ENCODE results near the gene BEX1.

- TF ChIP-seq BHLHE40 (IDR thresholded peaks at IDR 0.05; ENCODE audit: borderline replicate concordance), result no peak
- TF ChIP-seq HDGF (IDR thresholded peaks at IDR 0.05; ENCODE audit: borderline replicate concordance), result no peak
- no peak for TF ChIP-seq ELF4 (IDR thresholded peaks at IDR 0.05)
- TF ChIP-seq ZNF384 (IDR thresholded peaks at IDR 0.05), result no peak
- no peak for TF ChIP-seq SUZ12 (IDR thresholded peaks at IDR 0.05)
- TF ChIP-seq LEF1 (IDR thresholded peaks at IDR 0.05; ENCODE audit: borderline replicate concordance), result no peak
- no peak for TF ChIP-seq FOXM1 (IDR thresholded peaks at IDR 0.05; ENCODE audit: borderline replicate concordance)
Observed at GRCh38 chrX:103100484-103100883, 36.5 kb upstream of the BEX1 start.
